Limb (tissue), 2 donors: ENCODE data around the gene TSNAX.
"Not testable (repeated sequence)": the region's sequence is repeated elsewhere in the genome, so short reads cannot be mapped to it uniquely, and the experiment has no call there.

Experiments
- DNase-seq, 2 donors: peaks; one replicate each; pipeline ENCODE4 v3.0.0-alpha.2; 2016; ENCODE audit errors: extremely low spot score in 2 of 2

The TSNAX gene

DNA sequence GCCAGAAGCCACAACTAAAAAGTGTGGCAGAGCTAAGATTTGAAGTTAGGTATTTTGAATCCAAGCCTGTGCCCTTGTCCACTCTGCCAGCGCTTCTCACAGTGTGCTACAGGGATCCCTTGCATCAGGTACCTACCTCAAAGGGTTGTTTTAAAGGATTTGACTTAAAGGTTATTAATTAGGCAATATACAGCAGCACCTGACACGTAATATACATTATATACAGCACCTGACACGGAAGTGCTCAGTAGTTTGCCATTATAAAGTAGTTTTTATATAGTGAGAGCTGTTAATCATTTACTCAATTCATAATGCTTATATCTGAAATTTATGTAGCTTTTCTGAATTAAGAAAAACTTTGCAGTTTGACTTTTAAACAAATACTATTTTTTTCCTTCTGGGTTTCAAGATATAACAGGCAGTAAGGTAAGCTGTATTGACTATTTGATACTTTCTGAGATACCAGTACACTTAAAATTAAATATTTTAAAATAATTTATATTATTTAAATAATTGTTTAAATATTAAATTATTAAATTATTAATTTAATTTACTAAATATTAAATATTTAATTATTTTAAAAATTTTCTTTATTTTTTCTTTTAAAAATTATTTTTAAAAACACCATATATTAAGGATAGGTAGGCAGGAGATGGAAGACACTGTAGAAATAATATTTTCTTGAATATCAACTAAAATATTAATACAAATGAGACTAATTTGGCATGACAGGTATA lies 33.3 kb downstream of the TSNAX start:
- no peak for DNase-seq

DNA sequence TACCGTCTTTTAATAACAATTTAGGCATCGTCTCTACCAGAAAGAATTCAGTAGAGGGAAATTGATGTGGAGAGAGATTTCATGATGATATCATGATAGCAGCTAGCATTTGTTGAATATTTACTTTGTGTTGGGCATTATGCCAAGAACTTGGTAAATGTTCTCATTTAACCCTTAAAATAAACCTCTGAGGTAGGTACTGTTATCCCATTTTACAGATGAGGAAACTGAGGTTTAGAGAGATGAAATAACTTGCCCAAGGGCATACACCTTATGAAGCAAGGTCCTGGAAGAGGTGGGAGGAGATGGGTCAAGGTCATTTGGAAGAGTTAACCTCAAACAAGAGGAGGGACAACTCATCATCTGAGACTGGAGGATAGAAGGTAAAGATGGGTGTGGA lies 34.8 kb downstream of the TSNAX start:
- no peak for DNase-seq

DNA sequence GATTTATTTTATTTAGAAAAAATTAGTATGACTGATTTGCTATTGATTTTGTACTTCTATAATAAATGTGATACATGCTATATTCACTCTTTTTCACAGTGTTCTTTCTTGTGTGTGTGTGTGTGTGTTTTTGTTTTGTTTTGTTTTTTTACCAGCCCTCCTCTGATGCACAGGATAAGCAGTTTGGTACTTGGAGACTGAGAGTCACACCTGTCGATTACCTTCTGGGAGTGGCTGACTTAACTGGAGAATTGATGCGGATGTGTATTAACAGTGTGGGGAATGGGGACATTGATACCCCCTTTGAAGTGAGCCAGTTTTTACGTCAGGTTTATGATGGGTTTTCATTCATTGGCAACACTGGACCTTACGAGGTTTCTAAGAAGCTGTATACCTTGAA lies 35.9 kb downstream of the TSNAX start:
- no peak for DNase-seq

GRCh38 chr1:231566496-231566895 lies 38.0 kb downstream of the TSNAX start:
- DNase-seq = no peak

DNA sequence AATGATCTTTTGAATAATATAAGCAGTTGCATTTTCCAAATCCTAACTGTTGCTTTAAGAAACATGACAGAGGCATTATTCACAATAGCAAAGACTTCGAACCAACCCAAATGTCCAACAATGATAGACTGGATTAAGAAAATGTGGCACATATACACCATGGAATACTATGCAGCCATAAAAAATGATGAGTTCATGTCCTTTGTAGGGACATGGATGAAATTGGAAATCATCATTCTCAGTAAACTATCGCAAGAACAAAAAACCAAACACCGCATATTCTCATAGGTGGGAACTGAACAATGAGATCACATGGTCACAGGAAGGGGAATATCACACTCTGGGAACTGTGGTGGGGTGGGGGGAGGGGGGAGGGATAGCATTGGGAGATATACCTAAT lies 41.8 kb downstream of the TSNAX start:
- not testable (repeated sequence) for DNase-seq

GRCh38 chr1:231571904-231572303 lies 43.4 kb downstream of the TSNAX start:
- DNase-seq = no peak

DNA sequence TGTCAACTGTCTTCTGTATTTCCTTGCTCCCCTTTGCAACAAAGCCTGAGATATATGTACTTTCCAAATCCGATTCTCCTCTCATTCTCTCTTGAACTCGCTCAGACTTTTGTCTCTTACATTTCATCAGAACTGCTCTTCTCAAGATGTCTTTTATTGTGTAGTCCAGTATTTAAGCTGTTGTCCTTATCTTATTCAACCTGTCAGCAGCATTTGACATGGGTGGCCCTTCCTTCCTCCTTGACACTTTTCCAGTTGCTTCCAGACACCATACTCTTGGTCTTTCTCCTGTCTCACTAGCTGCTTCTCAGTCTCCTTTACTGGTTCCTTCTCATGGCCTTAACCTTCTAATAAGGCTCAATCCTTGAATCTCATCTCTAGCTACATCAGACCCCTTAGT lies 47.0 kb downstream of the TSNAX start:
- DNase-seq = no peak

DNA sequence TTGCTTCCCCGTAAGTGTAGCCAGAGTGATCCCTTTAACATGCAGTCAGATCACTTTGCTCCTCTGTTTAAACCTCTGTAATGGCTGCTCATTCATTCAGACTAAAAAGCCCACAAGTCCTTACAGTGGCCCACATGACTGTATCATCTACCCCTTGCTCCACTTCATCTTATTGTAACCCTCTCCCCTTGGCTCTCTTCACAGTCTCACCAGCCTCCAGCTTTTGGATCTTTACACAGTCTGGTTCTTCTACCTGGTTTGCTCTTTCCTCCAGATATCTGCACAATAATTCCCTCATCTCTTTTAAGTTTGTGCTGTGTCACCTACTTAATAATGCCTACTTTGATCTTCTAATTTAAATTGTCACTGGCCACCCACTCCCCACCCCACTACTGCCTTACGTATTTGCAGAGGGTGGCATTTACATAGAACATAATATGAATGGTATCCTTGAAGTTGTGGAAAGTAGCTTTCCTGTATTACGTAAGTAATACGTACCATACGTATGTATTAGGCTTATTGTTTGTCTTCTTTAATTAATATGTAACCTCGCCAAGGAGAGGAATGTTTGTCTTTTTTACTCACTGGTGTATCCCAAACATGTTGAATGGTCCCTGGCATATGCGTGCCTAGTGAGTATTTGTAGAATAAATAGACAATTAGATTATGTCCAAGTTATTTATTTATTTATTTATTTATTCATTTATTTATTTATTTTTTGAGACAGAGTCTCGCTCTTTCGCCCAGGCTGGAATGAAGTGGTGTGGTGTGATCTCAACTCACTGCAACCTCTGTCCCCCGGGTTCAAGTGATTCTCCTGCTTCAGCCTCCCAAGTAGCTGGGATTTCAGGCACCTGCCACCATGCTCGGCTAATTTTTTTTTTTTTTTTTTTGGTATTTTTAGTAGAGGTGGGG lies 48.6 kb downstream of the TSNAX start:
- DNase-seq = no peak

- no peak for DNase-seq
These were observed 52.4 kb downstream of the TSNAX start for GRCh38 chr1:231580874-231581273.

- DNase-seq = no peak
These were observed 53.4 kb downstream of the TSNAX start for GRCh38 chr1:231581859-231582258.

DNA sequence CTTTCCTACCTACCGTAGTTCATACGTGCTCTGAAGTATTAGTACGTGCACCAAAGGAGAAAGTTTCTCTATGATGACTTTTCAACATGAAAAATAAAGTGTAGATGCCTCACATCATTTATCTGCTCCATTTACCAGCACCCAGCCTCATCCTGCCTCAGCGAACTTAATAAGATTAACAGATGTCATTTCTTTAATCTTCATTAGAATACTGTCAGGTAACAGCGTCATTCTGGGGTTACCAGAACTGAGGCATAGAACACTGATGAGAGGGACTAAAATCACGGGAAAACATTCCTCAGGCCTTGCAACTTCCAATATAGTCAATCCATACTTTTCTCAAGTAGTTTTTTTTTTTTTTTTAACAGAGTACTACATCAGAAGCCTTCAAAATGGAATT lies 54.9 kb downstream of the TSNAX start:
- DNase-seq = no peak

DNA sequence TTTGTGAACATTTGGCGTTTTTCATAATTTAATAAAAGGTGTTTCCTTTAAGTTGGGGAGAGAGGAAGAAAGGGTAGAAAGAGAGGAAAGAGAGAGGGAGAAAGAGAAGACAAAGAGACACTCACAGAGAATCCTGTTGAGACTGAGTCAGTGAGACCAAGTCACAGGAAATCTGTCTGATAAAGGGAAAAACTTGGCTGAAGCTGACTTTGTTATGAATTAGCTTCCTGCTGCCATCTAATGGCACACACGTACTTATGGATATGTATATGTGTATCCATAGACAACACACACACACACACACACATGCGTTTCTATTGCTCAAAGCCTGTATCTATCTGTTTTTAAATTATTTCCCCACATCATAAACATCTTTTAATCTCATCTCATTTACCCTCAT lies 55.6 kb downstream of the TSNAX start:
- no peak for DNase-seq

DNA sequence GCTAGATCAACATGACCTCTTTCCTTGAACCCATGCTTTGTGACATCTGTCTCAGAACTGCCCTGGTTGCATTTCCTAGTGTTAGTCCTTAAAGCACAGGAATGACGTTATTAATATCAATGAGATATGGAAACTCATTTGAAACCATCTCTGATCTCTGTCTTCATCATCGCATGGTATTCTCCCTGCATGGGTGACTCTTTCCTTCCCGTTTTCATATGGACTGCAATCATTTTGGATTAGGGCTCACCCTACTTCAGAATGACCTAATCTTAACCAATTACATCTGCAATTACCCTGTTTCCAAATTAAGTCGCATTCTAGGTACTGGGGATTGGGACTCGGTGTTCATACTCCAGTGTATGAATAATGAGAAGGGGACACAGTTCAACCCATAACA lies 56.5 kb downstream of the TSNAX start:
- DNase-seq = no peak

GRCh38 chr1:231590453-231591198 lies 62.2 kb downstream of the TSNAX start:
- DNase-seq = peak in 1 of 2 donors; percentile 44

- DNase-seq = no peak
These were observed 63.0 kb downstream of the TSNAX start for GRCh38 chr1:231591466-231591865.

GRCh38 chr1:231592809-231593208 lies 64.3 kb downstream of the TSNAX start:
- no peak for DNase-seq

- not testable (repeated sequence) for DNase-seq
These were observed 64.8 kb downstream of the TSNAX start for GRCh38 chr1:231593264-231593663.

DNA sequence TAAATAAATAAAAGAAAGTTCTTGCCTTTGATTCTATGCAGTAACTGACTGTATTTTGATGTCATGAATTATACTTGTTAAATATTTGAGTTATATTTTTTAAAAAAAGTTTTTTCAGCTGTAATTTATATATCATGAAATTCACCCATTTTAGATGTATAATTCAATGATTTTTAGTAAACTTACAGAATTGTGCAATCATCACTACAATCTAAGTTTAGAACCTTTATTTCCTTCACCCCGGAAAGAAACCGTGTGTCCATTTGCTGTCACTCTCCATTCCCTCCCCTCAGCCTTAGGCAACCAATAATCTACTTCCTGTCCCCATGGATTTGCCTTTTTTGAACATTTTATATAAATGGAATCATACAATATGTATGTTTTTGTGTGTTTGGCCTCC lies 65.7 kb downstream of the TSNAX start:
- no peak for DNase-seq

DNA sequence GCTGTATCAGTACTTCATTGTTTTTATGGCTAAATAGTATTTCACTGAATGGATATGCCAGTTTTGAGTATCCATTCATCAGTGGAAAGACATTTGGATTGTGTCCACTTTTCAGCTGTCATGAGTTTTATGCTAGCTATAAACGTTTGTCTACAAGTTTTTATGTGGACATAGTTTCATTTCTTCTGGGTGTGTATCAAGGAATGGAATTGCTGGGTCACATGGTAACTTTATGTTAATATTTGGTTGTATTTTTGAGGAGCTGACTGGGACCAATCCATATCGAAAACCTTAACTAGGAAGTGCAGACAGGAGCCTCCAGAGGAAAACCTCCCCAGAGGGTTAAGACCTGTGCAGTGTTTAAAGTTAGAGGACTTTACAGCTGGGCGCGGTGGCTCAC lies 66.3 kb downstream of the TSNAX start:
- no peak for DNase-seq

GRCh38 chr1:231596337-231596791 lies 67.9 kb downstream of the TSNAX start:
- no peak for DNase-seq

DNA sequence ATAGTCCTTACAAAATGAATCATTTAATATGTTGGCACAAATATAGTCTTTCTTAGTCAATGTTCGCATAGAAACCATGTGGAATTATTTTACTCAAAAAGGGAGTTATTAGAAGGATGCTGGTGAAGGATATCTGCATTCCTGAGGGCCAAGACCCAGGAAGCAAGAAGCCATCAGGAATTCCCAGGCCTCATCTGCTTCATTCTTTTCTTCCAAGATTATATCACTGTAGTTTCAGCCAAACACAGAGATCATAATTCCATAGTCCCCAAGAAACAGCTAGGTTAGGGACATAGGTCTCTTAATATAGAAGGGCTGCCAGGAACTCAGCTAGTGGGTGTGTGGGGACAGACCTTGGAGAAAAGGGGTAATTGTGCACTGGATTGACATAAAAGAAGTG lies 69.5 kb downstream of the TSNAX start:
- DNase-seq = no peak

DNA sequence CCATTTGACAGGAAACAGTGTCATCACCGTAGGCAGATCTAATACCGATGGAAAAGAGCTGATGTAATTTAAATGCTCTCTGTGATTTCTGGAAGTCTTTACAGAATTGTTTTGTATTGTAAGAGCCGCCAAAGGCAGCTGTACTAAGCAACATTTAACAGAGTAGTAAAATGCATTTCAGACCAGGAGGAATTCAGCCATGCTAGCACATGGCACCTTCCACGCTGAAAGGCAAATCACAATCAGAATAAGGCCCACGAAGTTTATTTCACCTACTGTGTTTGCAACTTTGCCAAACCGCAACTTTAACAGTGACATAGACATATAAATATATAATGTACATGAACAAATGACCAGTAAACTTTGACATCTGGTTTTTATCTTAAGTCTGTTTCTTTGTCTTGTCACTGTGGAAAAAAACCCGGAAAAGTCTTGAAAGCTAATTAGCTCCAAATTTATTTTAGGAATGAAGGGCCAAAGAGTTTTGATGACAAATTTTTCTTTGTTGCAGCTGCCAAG lies 72.0 kb downstream of the TSNAX start:
- DNase-seq = peak in 1 of 2 donors; percentile 47
